ENCODE data around the gene MACROD1. TPM values are rescaled to one million over a fixed set of nuclear protein-coding genes. Genes with fewer than 3 reads are reported as not detected.

Gene MACROD1
- total and polyA plus RNA-seq, 12 donors = 5.5 to 62.9 (median 26.8) TPM

DNA sequence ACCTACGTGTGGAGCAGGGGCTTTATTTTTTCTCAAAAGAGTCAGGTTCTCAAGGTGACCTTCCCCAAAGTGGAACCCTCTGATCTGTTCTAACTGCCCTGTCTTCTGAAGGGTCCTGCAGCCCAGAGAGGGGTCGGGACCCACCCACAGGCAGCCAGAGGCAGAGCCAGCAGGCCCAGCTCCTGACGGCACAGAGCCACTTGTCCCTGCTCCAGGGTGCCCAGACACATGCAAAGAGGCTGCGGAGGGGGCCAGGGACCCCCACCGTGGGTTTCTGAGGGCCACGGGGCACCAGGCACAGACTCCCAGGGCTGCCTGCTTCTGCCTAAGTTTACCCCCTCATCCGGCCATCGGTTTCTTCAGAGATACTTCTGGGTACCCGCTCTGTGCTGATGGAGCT lies 93.0 kb downstream of the MACROD1 start:
- Histone ChIP-seq H3K27ac (no peak overlapping the region), H3K4me1 (replicated peaks in 1 of 2) (no peaks in the 10 kb centered on the region), H3K9me3 (replicated peaks in 1 of 3) (no peaks in the 10 kb centered on the region), H3K36me3 (replicated peaks in 1 of 2) (no peaks in the 10 kb centered on the region), H3K27me3 (no peaks in the 10 kb centered on the region), H3K4me3 (no peak overlapping the region)
- no peak for DNase-seq
- 58 to 91% (median 84%) methylated on average over 5 to 9 of the region's 9 CpGs for WGBS, 4 donors
- intact Hi-C loops (cut with DNase I) = no loop called here
- TF ChIP-seq CTCF (IDR thresholded peaks at IDR 0.05) (no peak), POLR2A (IDR thresholded peaks at IDR 0.05) (no peak)

DNA sequence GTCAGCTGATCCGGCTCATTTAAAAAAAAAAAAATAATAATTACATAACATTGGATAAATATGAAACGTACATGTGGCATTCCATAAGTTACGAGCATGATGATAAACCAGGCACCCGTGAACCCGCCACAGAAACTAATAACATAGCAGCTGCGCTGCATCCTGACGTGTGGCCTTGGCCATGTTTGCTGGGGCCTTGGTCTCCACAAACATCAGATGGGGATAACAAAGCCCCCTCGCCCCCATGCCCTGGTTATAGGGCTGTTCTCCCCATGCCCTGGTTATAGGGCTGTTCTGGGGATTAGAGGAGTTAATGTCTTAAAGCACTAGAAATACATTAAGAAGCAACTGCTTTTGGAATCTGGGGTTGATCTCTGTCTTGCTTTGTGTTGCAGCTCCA lies 93.5 kb downstream of the MACROD1 start:
- intact Hi-C loops (cut with DNase I) = no loop called here
- H3K27ac ChIP-seq = no peak overlapping the region
- TF ChIP-seq CTCF (IDR thresholded peaks at IDR 0.05) = no peak
- no peak for TF ChIP-seq POLR2A (IDR thresholded peaks at IDR 0.05)
- no peaks in the 10 kb centered on the region for H3K4me1 ChIP-seq (replicated peaks in 1 of 2)
- no peaks in the 10 kb centered on the region for H3K27me3 ChIP-seq
- no peak overlapping the region for H3K4me3 ChIP-seq
- WGBS, 4 donors = 83 to 89% (median 84%) methylated on average over 8 of the region's 8 CpGs
- DNase-seq = no peak
- H3K36me3 ChIP-seq (replicated peaks in 1 of 2) = no peaks in the 10 kb centered on the region
- H3K9me3 ChIP-seq (replicated peaks in 1 of 3) = no peaks in the 10 kb centered on the region

- Histone ChIP-seq H3K4me3 (no peak overlapping the region), H3K36me3 (replicated peaks in 1 of 2) (no peaks in the 10 kb centered on the region), H3K27ac (peak overlapping the region in 1 of 5 donors; percentile 3), H3K9me3 (replicated peaks in 1 of 3) (no peaks in the 10 kb centered on the region), H3K4me1 (replicated peaks in 1 of 2) (no peaks in the 10 kb centered on the region), H3K27me3 (no peaks in the 10 kb centered on the region)
- TF ChIP-seq CTCF (IDR thresholded peaks at IDR 0.05) (no peak), POLR2A (IDR thresholded peaks at IDR 0.05) (no peak)
- WGBS, 4 donors = 84 to 100% (median 90%) methylated on average over 2 to 20 of the region's 20 CpGs
- intact Hi-C loops (cut with DNase I) = no loop called here
- no peak for DNase-seq
Observed at GRCh38 chr11:64071849-64072248, 94.1 kb downstream of the MACROD1 start.

DNA sequence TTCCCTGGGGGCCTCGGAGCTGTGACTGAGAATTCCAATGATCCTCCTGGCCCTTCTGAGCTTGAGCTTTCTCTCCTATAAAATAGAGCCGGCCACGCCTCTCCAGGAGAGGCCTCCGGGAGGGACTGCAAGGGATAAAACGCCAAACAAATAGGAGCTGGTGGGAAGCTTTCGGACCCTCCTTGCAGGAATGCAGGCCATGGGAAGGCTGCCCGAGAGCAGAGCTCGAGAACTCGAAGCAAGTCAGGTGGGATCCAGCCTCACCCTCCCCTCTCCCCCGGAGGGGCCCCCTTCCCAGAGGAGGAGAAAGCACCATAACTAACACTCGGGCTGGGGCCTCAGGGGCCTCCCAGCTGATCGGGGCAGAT lies 95.6 kb downstream of the MACROD1 start:
- DNase-seq = no peak
- Histone ChIP-seq H3K9me3 (replicated peaks in 1 of 3) (no peaks in the 10 kb centered on the region), H3K27me3 (no peaks in the 10 kb centered on the region), H3K27ac (peak overlapping the region in 1 of 5 donors; percentile 34), H3K4me1 (replicated peaks in 1 of 2) (no peaks in the 10 kb centered on the region), H3K36me3 (replicated peaks in 1 of 2) (no peaks in the 10 kb centered on the region), H3K4me3 (no peak overlapping the region)
- intact Hi-C loops (cut with DNase I) = no loop called here
- TF ChIP-seq POLR2A (IDR thresholded peaks at IDR 0.05) (no peak), CTCF (IDR thresholded peaks at IDR 0.05) (no peak)
- WGBS, 4 donors = 72 to 81% (median 76%) methylated on average over 10 to 12 of the region's 12 CpGs

All from adrenal gland (tissue), 12 donors.